HG03460 (cell line): ENCODE data around the gene MICALL2.

Source experiments
- ATAC-seq: cut with Tn5 transposase; IDR thresholded peaks from one replicate; pipeline ENCODE4 v1.9.1; 2021; ENCODE audit not compliant: unreplicated experiment

Gene MICALL2

DNA sequence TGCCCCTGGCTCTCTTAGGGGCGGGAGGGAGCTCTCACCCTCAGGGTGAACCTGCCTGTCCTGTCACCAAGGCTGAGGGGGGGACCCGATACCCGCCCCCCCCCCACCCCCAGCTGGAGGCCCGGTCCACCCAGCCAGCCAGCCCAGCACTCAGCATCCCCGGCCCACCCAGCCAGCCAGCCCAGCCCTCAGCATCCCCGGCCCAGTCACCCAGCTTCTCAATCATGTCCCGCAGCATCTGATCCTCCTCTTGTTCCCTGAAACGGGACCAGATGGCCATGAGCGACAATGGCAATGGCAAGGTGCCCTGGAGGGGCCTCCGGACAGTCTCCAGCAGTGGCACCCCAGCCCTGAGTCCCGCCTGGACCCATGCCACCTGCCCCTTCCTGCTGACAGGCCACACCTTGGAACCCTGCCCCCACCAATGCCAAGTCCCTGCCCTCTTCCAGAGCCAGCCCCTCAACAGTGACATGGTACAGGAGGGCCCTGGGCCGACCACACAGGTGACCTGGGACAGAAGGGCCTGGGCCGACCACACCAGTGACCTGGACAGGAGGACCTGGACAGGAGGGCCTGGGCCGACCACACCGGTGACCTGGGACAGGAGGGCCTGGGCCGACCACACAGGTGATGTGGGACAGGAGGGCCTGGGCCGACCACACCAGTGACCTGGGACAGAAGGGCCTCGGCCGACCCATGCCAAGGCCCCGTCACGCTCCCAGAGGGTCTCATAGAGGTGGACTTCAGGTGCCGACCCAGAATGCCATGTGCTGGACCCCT, 24.2 kb downstream of the MICALL2 start:
- no peak for ATAC-seq

DNA sequence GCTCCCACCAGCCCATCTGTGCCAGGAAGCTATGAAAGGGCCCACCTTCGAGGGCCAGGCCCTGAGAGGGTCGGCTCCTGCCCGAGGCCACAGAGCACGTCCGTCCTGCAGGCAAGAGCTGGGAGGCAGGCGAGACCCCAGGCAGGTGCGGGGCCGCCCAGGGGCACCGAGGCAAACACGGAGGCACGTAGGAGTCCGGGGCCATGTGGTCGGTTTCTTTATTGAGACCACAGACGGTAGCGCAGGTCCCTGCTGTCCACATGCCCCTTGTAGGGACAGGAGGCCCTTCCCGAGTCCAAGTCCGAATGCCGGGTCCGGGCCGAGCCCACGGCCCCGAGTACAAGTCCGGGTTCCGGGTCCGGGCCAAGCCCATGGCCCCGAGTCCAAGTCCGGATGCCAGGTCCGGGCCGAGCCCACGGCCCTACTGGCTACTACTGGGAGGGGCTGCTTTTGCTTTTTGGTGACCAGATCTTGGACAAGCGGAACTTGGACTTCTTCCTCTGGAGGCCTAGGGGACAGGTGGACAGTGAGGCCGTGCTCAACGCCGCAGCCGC, 25.0 kb downstream of the MICALL2 start:
- no peak for ATAC-seq

GRCh38 chr7:1433128-1433920, 25.9 kb downstream of the MICALL2 start:
- ATAC-seq = no peak

DNA sequence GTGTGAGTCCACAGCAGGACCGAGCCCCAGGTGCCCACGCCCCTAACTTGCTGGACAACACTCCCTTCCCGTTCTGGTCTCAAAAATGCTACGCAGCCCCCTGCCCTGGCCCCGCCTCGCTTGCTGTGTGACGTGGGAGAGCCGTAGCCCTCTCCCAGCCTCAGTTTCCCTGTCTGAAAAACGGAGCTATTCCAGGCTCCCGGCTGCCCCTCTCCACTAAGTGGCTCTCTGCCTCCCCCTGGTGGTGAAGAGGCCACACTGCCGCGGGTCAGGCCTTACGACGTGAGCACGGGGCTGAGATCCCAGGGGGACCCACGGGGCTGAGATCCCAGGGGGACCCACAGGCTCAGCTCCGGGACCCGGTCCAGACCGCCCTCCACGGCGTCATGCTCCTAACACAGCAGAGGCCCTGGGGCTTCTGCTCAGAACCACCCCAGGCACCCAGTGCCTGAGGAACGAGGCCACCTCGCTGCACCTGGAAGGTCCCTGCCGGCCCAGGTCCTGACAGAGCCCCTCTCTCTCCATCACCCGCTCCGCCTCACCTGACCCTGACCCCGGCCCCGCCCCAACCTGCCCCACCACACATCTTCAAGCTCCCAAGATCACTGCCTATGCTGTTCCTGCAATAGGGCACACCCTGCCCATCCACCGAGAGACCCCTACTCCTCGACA, 26.7 kb downstream of the MICALL2 start:
- ATAC-seq = no peak

GRCh38 chr7:1431634-1432380, 27.5 kb downstream of the MICALL2 start:
- no peak for ATAC-seq

GRCh38 chr7:1431226-1431625, 28.0 kb downstream of the MICALL2 start:
- no peak for ATAC-seq

GRCh38 chr7:1430056-1430845, 29.0 kb downstream of the MICALL2 start:
- no peak for ATAC-seq

- no peak for ATAC-seq
Measured at GRCh38 chr7:1428941-1429501, 30.2 kb downstream of the MICALL2 start.

GRCh38 chr7:1427064-1427657, 32.1 kb downstream of the MICALL2 start:
- ATAC-seq = no peak

GRCh38 chr7:1426474-1426873, 32.8 kb downstream of the MICALL2 start:
- no peak for ATAC-seq

GRCh38 chr7:1425292-1426136, 33.8 kb downstream of the MICALL2 start:
- no peak for ATAC-seq

DNA sequence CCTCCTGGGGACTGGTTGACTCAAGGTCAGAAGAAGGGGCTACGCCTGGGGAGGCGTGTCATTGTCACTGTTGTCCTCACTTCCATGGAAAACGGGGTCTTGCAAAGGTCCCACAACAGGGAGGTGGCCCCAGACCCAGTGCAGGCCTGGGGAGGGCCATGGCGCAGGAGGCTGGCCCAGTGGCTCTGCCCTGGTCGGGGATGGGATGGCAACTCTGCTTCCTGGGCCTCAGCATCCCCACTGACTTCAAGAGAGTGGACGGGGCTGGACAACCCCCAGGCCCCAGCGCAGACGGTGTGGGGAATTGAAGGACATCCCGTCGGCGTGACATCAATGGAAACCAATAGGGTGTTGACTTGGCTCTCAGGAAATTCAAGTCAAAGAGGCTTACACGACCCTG, 35.2 kb downstream of the MICALL2 start:
- ATAC-seq = no peak

DNA sequence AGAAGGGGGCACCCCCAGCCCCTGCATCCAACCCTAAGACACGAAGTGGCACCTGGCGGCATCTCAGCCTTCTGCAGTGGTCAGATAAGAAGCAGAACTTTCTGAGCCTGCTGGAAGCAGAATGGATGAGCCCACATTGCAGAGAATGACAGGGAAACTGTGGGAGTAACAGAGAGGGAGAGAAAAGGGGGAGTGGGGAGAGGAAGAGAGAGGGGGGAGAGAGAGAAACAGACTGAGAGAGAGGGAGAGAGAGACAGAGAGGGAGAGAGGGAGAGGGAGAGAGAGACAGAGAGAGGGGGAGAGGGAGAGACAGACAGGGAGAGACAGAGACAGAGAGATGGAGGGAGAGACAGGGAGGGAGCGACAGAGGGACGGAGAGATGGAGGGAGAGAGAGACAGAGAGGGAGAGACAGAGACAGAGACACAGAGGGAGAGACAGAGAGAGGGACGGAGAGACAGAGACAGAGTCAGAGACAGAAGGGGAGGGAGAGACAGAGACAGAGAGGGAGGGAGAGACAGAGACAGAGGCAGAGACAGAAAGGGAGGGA, 35.9 kb downstream of the MICALL2 start:
- no peak for ATAC-seq

DNA sequence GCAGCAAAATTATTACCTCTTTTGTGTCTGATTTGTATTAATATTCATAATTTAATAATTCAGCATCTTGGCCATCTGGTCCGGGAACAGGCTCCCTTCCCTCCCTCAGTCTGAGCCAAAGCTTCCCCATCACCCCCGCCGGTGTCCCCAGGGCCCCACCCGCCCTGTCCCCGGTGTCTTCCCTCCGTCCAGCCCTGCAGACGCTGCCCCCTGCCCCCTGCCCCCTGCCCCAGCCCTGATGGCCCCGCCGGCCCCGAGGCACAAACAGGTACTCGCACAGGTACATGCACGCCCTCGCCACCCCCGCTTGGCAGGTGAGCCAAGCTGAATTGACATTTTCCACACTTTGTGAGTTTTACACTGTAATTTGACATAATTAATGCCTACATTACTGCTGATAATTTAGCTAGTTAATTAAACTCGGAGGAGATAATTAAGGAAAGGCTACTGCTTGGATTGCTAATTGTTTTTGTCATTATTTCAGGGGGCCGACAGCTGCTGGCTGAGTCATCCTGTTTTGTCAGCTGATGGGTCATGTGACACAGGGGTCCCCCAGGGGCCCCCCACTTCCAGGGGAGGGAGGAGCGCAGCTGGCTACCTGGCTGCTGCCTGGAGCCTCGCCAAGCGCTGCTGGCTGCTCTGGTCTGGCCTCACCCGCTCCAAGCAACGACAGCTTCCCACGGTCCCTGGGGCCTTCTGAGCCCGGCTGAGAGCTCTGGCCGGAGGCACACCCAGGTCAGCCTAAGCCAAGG, 36.6 kb downstream of the MICALL2 start:
- ATAC-seq = no peak

GRCh38 chr7:1421946-1422345, 37.3 kb downstream of the MICALL2 start:
- no peak for ATAC-seq

DNA sequence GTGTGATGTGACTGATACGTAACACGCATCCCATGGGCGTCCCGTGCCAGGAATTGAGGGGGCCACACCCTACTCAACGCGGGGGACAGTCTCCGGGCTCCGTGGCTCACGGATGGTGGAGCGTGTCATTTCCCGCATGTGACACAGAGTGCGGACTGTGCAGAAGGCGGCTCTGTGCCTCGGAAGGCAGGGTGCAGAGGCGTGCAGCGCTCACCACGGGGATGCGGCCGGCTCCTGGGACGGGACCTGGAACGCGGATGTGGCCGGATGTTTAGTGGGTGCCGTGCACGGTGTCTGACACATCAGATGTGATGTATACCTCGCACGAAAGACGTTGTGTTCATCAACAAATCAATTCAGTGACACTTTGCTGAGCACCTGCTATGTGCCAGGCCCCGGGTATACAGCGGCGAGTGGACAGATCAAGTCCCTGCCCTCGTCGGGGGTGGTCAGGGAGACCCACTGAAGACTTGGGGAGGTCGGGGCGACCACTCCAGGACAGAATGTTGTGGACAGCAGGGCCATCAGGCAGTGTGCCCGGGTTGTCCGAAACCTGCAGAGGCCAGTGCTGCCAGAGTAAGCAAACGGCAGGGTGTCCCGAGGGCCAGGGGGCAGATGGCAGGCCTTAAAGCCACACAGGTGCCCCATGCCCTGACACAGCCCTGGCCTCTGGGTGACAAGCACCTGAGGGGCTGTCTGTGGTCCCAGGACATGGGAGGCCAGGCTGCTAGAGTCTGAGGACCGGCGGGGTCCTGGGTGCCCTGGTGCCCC, 38.1 kb downstream of the MICALL2 start:
- no peak for ATAC-seq

DNA sequence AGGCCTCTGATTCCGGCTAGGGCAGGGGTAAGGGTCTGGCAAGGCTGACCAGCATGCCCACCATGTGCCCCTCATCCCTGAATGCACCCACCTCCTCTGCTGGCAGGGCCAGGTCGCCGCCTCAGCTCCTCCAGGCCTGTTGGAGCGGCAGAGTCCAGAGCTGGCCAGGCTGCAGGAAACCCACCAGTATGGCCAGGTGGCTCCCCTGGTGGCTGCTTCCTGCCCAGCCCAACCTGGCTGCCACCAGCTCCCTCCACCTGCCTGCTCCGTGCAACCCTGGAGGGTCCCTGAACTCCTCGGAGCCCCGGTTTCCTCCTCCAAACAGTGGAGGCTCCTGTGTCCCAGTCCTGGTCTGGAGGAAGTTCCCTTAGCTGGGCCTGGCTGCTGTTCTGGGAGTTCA, 39.6 kb downstream of the MICALL2 start:
- ATAC-seq = no peak
